PC-9 (cell line): Measurements from ENCODE around the gene H6PD.

Experiments used
- EZH2 ChIP-seq: fragments of 200-600 bp; sonication (generic); IDR thresholded peaks from 2 replicates; pipeline ENCODE4 v1.8.0; 2017; ENCODE audit warnings: antibody characterized with exemption, low read depth
- TF ChIP-seq, protein P1 (sequence below): fragments of 200-600 bp; sonication (generic); conservative IDR thresholded peaks from 2 replicates; pipeline ENCODE4 v1.6.1; 2017; ENCODE audit warnings: mixed run types, antibody characterized with exemption, mild to moderate bottlenecking, moderate library complexity

DNA sequence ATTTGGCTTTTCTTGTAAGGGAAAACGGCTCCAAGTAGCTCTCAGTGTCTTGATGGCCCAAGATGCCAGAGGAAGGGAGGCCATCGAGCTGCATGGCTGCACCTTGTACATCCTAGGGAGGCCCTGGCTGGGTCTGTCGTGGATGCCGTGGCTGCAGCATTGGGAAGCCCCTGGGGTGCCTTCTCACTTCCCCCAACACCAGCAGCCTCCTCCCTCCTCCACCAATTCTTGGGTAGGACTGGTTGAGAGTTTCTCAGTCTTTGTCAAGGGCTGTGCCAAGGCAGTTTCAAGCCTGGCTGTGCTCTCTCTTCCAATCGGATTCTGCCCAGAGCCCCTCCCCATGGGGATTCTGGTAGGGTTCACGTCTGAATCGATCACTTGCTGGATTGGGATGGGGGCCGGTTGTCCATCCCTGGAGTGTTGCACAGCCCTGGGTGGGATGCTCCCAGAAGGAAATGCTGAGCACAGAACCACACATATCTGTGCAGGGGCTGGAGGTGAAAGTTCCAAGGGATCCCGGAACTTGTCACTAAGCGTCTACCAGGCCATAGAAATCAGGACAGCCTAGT, 44.1 kb downstream of the H6PD start:
- no peak for TF ChIP-seq EZH2
- TF ChIP-seq, protein P1, sequence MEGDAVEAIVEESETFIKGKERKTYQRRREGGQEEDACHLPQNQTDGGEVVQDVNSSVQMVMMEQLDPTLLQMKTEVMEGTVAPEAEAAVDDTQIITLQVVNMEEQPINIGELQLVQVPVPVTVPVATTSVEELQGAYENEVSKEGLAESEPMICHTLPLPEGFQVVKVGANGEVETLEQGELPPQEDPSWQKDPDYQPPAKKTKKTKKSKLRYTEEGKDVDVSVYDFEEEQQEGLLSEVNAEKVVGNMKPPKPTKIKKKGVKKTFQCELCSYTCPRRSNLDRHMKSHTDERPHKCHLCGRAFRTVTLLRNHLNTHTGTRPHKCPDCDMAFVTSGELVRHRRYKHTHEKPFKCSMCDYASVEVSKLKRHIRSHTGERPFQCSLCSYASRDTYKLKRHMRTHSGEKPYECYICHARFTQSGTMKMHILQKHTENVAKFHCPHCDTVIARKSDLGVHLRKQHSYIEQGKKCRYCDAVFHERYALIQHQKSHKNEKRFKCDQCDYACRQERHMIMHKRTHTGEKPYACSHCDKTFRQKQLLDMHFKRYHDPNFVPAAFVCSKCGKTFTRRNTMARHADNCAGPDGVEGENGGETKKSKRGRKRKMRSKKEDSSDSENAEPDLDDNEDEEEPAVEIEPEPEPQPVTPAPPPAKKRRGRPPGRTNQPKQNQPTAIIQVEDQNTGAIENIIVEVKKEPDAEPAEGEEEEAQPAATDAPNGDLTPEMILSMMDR, result no peak
